Upper lobe of left lung (tissue), 6 donors: ENCODE results near the gene ADTRP. TPM values are rescaled to one million over a fixed set of nuclear protein-coding genes. Genes with fewer than 3 reads are reported as not detected.
"Not testable (repeated sequence)": the region's sequence is repeated elsewhere in the genome, so short reads cannot be mapped to it uniquely, and the experiment has no call there.

ENCODE experiments used
- ATAC-seq, 2 donors: fragments of 200-7000 bp; cut with Tn5 transposase; one replicate each; pipeline ENCODE4 v1.9.1; 2022; ENCODE audit warnings: mild to moderate bottlenecking in 2 of 2, moderate library complexity in 2 of 2; ENCODE audit not compliant: low FRiP score in 2 of 2
- DNase-seq, 2 donors: peaks; one replicate each; pipeline ENCODE4 v3.0.0-alpha.2; 2019 to 2020
- H3K27ac ChIP-seq, 4 donors: fragments of 200-600 bp; sonication (generic); one replicate each; pipeline ENCODE4 v1.5.1; 2016 to 2019
- H3K27me3 ChIP-seq, 4 donors: fragments of 200-600 bp; sonication (generic); one replicate each; pipeline ENCODE4 v1.5.1; 2017 to 2019
- H3K36me3 ChIP-seq, 4 donors: fragments of 200-600 bp; sonication (generic); one replicate each; pipeline ENCODE4 v1.5.1; 2016 to 2019
- H3K4me1 ChIP-seq, 4 donors: fragments of 200-600 bp; sonication (generic); one replicate each; pipeline ENCODE4 v1.5.1; 2018 to 2019
- H3K4me3 ChIP-seq, 4 donors: fragments of 200-600 bp; sonication (generic); one replicate each; pipeline ENCODE4 v1.5.1; 2017 to 2019; ENCODE audit warnings: mild to moderate bottlenecking in 2 of 4, moderate library complexity in 1 of 4
- H3K9me3 ChIP-seq, 4 donors: fragments of 200-600 bp; sonication (generic); one replicate each; pipeline ENCODE4 v1.5.1; 2018 to 2019
- EP300 ChIP-seq, 4 donors: sonication (generic); formaldehyde crosslinking; IDR thresholded peaks; one replicate each; pipeline ENCODE4 v1.5.1; 2017; ENCODE audit warnings: antibody characterized with exemption in 4 of 4, control low read depth in 2 of 4
- POLR2A ChIP-seq, 4 donors: fragments of 450-650 bp; IDR thresholded peaks; one replicate each; pipeline ENCODE4 v1.5.1; 2016 to 2017; ENCODE audit warnings: antibody characterized with exemption in 4 of 4, mild to moderate bottlenecking in 2 of 4
- POLR2AphosphoS5 ChIP-seq, 2 donors: sonication (generic); formaldehyde crosslinking; IDR thresholded peaks; one replicate each; pipeline ENCODE4 v1.5.1; 2017; ENCODE audit warnings: antibody characterized with exemption in 2 of 2
- WGBS, 2 donors: methylation state at CpG; one replicate each; pipeline ENCODE4 v1.1.5; 2017 to 2018; 5-methylcytosine and 5-hydroxymethylcytosine counted together
- total RNA-seq, 6 donors: library from RNA; depleted of rRNA in 4 of 6; stranded (reverse); fragments of >200 nt in 4 of 6; gene quantifications; one replicate each; pipeline versions ENCODE4 v1.1.0 to v1.2.1, GENCODE V29; 2016 to 2021
- TF ChIP-seq, protein P1 (sequence below), 6 experiments: fragments of 450-650 bp in 4 of 6; fragments of 200-600 bp in 2 of 6; sonication (generic) in 2 of 6; IDR thresholded peaks; one replicate each; pipeline ENCODE4 v1.5.1; 2016 to 2019; ENCODE audit warnings: antibody characterized with exemption in 6 of 6
- donor health status: DM: no; HTN: no; CAD: no; lungs with moderate emphysema.
- donor health status: DM: no; HTN: yes; CAD: no; lungs with severe emphysema.

The ADTRP gene
- total RNA-seq, 6 donors from 2014 or later, result 3.8 to 21.1 (median 12.8) TPM

GRCh38 chr6:11684901-11685480 is 93.6 kb downstream of the ADTRP start:
- Histone ChIP-seq H3K27ac (no peak overlapping the region), H3K27me3 (no peaks in the 10 kb centered on the region), H3K4me3 (no peak overlapping the region), H3K36me3 (no peaks in the 10 kb centered on the region), H3K9me3 (peaks cover 0 to 9% (median 5%) of the 10 kb centered on the region in 4 donors), H3K4me1 (no peaks in the 10 kb centered on the region)
- 89 to 93% methylated on average over 4 of the region's 4 CpGs for WGBS, 2 donors
- ATAC-seq, result no peak
- TF ChIP-seq POLR2A (IDR thresholded peaks at IDR 0.05) (no peak), POLR2AphosphoS5 (IDR thresholded peaks at IDR 0.05) (no peak), EP300 (IDR thresholded peaks at IDR 0.05) (no peak)
- TF ChIP-seq, protein P1, sequence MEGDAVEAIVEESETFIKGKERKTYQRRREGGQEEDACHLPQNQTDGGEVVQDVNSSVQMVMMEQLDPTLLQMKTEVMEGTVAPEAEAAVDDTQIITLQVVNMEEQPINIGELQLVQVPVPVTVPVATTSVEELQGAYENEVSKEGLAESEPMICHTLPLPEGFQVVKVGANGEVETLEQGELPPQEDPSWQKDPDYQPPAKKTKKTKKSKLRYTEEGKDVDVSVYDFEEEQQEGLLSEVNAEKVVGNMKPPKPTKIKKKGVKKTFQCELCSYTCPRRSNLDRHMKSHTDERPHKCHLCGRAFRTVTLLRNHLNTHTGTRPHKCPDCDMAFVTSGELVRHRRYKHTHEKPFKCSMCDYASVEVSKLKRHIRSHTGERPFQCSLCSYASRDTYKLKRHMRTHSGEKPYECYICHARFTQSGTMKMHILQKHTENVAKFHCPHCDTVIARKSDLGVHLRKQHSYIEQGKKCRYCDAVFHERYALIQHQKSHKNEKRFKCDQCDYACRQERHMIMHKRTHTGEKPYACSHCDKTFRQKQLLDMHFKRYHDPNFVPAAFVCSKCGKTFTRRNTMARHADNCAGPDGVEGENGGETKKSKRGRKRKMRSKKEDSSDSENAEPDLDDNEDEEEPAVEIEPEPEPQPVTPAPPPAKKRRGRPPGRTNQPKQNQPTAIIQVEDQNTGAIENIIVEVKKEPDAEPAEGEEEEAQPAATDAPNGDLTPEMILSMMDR (IDR thresholded peaks at IDR 0.05), result no peak
- no peak for DNase-seq

- Histone ChIP-seq H3K27me3 (no peaks in the 10 kb centered on the region), H3K9me3 (peaks cover 0 to 9% (median 6%) of the 10 kb centered on the region in 4 donors), H3K27ac (no peak overlapping the region), H3K4me1 (no peaks in the 10 kb centered on the region), H3K4me3 (no peak overlapping the region), H3K36me3 (no peaks in the 10 kb centered on the region)
- WGBS, 2 donors, result 65 to 87% methylated on average over 2 of the region's 2 CpGs
- DNase-seq (no peak), ATAC-seq (no peak)
- TF ChIP-seq EP300 (IDR thresholded peaks at IDR 0.05), result no peak
- no peak for TF ChIP-seq POLR2A (IDR thresholded peaks at IDR 0.05)
- TF ChIP-seq POLR2AphosphoS5 (IDR thresholded peaks at IDR 0.05), result no peak
- TF ChIP-seq, protein P1 (IDR thresholded peaks at IDR 0.05), result no peak
Measured at GRCh38 chr6:11683871-11684270, 94.7 kb downstream of the ADTRP start.

GRCh38 chr6:11682561-11682975 is 96.0 kb downstream of the ADTRP start:
- Histone ChIP-seq H3K36me3 (no peaks in the 10 kb centered on the region), H3K4me1 (no peaks in the 10 kb centered on the region), H3K27ac (no peak overlapping the region), H3K27me3 (no peaks in the 10 kb centered on the region), H3K4me3 (no peak overlapping the region), H3K9me3 (peaks cover 0 to 9% (median 6%) of the 10 kb centered on the region in 4 donors)
- no peak for DNase-seq
- 60 to 68% methylated on average over 3 of the region's 3 CpGs for WGBS, 2 donors
- no peak for ATAC-seq
- no peak for TF ChIP-seq EP300 (IDR thresholded peaks at IDR 0.05)
- TF ChIP-seq POLR2AphosphoS5 (IDR thresholded peaks at IDR 0.05), result no peak
- TF ChIP-seq, protein P1 (IDR thresholded peaks at IDR 0.05), result no peak

GRCh38 chr6:11681770-11682169 is 96.8 kb downstream of the ADTRP start:
- H3K36me3 ChIP-seq, result no peaks in the 10 kb centered on the region
- no peak overlapping the region for H3K27ac ChIP-seq
- TF ChIP-seq EP300 (IDR thresholded peaks at IDR 0.05) (no peak), POLR2AphosphoS5 (IDR thresholded peaks at IDR 0.05) (no peak), POLR2A (IDR thresholded peaks at IDR 0.05) (no peak)
- TF ChIP-seq, protein P1 (IDR thresholded peaks at IDR 0.05), result no peak
- no peak for ATAC-seq
- H3K27me3 ChIP-seq, result no peaks in the 10 kb centered on the region
- H3K9me3 ChIP-seq, result peaks cover 0 to 9% (median 6%) of the 10 kb centered on the region in 4 donors
- H3K4me1 ChIP-seq, result no peaks in the 10 kb centered on the region
- no peak overlapping the region for H3K4me3 ChIP-seq
- no peak for DNase-seq
- 66 to 71% methylated on average over 2 of the region's 2 CpGs for WGBS, 2 donors

DNA sequence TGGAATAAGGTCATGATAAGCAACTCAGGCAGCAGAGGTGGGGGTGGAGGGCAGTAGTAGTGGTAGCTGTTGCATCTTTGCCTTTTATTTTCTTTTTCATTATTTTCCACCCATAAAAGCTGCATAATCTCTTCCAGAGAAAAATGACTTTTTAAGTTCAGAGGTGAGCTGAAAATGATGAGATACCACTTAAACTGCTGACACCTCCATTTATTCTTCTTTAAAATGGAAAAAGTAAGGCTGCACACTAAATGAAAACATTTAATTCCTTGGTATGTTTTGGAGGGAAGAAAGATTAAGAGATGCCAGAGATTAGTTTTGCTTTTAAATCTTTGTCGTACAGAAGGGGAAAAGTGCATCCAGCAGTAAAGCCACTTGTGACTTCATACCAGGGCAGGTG is 97.2 kb downstream of the ADTRP start:
- 79 to 81% methylated on average over 1 of the region's 1 CpG for WGBS, 2 donors
- DNase-seq, result no peak
- Histone ChIP-seq H3K9me3 (peaks cover 0 to 9% (median 6%) of the 10 kb centered on the region in 4 donors), H3K4me3 (no peak overlapping the region), H3K36me3 (no peaks in the 10 kb centered on the region), H3K27me3 (no peaks in the 10 kb centered on the region), H3K4me1 (no peaks in the 10 kb centered on the region), H3K27ac (no peak overlapping the region)
- no peak for TF ChIP-seq POLR2A (IDR thresholded peaks at IDR 0.05)
- TF ChIP-seq EP300 (IDR thresholded peaks at IDR 0.05), result no peak
- TF ChIP-seq POLR2AphosphoS5 (IDR thresholded peaks at IDR 0.05), result no peak
- TF ChIP-seq, protein P1 (IDR thresholded peaks at IDR 0.05), result no peak
- ATAC-seq, result no peak

DNA sequence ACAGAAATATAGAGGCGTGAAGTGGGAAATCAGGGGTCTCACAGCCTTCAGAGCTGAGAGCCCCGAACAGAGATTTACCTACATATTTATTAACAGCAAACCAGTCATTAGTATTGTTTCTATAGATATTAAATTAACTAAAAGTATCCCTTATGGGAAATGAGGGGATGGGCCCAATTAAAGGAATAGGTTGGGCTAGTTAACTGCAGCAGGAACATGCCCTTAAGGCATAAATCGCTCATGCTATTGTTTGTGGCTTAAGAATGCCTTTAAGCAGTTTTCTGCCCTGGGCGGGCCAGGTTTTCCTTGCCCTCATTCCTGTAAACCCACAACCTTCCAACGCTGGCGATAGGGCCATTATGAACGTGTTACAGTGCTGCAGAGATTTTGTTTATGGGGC is 98.1 kb downstream of the ADTRP start:
- not testable (repeated sequence) for H3K36me3 ChIP-seq, H3K27ac ChIP-seq, H3K4me1 ChIP-seq, DNase-seq, H3K27me3 ChIP-seq, H3K9me3 ChIP-seq, ATAC-seq, H3K4me3 ChIP-seq
- WGBS, 2 donors, result 93 to 94% methylated on average over 7 of the region's 7 CpGs
